ENCODE data around the gene UQCR10.

UQCR10 gene

DNA sequence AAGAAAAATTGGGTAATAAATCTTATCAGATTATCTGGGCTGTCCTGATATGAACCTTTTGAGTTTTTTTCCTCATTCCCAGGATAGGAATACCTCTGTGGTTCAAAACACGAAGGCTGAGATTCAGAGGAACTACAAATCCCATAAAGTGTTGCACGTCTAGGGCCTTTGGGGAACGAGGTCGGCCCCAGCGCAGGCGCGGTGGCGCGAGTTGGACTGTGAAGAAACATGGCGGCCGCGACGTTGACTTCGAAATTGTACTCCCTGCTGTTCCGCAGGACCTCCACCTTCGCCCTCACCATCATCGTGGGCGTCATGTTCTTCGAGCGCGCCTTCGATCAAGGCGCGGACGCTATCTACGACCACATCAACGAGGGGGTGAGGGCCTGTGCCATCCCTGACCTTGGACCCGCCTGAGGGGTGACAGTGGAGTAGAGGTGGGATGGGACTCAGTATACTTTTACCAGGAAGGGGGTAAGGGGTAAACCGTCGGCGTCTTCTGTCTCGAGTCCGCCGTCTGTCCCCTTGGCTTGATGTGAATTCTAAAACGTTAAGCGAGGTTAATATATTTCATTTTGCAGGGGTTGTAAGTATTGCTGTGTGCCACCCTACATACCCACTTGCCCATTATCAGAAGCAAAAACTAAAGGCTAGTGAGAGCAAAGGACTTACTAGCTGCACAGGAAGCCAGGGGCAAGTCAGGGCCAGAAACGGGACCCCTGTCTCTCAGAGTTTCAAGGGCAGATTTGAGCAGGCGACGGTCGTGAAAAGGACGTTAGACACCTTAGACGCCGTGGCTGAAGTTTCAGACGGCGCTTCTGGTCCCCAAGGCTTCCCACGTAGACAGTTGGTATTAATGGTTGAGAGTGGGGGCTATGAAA lies at the start of gene UQCR10:
UQCR10 (plus strand) TSS at position 199 of the 881 bp plus-strand sequence; CDS start at position 229, 30 bp downstream.
- peak; percentile 92 for DNase-seq

DNA sequence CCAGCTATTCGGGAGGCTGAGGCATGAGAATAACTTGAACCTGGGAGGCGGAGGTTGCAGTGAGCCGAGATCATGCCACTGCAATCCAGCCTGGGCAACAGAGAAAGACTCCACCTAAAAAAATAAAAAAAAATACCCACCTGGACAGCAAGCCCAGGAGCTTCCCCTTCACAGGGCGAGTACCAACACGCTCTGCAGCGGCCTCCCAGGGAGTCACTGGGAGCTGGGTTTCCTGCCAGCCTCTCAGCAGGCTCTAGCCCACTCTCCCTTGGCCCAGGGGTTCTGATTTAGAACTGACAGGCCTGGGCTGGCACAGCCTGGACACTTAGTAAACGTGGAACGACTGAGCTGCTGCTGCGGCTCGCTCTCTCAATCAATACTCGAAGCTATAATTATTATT lies 49.4 kb upstream of the UQCR10 start:
- no peak for DNase-seq

DNA sequence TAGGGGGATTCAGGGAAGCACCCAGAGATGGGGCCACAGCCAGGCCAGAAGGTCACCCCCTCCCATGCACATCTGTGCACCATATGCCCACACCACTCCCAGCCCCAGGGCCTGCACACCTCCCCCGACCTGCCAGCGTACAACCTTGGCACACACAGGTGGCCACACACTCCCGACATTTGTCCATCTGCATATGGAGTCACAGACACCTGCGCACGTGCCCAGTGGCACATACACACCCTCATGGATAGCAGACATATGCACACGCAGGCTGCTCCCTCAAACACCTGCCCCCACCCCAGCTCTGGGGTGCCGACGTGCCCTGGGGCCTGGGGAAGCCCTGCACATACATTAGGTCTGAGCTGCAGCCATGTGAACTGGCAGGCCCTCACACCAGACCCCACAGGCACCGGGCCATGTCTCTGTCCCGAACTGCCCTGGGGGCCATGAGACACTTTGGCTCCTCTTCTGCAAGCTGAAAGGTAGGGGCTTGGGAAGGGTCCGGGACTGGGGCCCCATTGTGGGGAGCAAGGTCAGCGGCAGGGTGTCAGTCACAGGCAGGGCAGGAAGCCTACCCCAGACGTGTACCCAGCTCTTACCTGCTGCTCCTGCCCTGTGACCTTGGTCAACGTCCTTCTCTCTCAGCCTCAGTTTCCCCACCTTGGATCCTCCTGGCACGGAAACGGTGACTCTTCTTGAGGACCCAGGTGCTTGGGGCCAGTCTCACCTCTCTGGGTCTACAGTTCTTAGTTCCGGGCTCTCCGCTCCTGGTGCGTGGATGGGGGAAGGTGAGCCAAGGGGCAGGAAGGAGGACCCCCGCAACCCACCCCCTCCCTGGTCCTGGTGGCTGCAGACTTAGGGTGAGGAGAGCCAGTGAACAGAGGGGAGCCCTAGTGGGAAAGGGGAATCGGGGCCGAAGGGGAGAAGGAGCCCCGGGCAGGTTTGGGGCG lies 47.9 kb upstream of the UQCR10 start:
- DNase-seq: no peak

DNA sequence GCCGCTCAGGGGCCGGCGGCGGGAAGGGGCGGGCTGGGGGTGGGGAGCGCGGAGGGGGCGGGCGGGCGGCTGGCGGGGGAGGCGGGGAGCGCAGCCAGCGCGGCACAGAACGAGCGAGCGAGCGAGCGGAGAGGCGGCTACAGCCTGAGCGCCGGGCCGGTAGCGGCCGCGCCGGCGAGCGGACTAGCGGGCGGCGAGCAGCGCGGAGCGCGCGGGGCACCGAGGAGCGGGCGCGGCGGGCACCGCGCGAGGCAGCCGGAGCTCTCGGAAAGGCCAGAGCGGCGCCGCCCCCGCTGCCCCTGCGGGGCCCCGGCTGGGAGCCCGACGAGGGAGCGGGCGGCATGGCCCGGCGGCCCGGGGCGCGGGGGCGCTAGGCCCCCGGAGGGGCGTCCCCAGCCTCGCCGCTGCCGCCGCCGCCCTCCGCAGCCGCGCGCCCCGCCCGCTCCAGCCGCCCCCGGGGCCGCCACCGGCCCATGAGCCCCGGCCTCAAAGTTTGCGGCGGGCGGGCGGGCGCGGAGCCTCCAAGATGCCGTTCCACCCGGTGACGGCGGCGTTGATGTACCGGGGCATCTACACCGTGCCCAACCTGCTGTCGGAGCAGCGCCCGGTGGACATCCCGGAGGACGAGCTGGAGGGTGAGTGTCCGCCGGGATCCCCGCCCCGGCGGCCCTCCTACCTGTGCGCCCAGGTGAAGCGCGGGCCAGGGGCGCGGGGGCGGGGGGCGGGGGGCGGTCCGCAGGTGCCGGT lies 47.1 kb upstream of the UQCR10 start, which contains the start of gene CABP7:
CABP7 (plus strand) TSS at position 105 of the 747 bp plus-strand sequence; CDS start at position 527, 422 bp downstream.
- DNase-seq: no peak

DNA sequence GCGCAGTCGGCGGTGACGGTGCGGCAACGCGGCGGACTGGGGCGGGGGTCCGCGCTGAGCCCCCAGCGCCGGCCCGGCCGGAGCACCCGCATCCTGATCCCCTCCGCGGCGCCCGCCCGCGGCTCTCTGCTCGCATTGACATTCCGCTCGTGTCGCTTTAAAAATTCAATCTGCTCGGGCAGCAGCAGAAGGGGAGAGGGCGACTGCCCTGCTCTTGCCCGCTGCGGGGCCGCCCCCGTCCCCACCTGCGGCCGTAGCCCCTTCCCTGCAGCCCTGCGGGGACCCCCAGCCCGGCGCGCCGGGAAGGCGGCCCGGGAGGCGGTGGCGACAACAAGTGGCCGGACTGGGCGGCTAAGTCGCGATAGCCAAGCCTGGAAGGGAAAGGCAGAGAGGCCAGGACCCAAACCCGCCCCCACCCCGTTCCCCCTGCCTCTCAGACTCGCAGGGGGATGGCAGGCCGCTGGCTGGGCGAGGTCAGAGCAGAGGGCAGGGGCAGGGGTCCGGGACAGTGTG lies 46.3 kb upstream of the UQCR10 start:
- no peak for DNase-seq

DNA sequence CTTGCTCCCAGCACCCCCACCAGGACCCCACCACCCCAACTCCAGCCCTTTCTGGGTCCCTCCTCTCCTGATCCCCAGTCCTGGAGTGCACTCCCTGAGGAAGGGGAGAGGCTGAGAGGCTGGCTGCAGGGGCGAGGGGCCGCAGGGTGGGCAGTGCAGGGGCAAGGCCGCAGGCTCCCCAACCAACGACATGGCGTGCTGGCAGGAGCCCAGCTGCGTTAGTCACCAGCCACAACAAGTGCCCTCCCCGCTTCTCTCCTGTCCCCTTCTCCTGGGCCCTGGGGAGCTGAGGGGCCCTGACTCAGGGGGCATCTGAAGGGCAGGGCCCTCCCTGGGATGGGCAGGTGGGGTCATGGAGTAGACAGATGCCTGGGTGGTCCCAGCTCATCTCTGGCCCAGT lies 45.0 kb upstream of the UQCR10 start:
- no peak for DNase-seq

DNA sequence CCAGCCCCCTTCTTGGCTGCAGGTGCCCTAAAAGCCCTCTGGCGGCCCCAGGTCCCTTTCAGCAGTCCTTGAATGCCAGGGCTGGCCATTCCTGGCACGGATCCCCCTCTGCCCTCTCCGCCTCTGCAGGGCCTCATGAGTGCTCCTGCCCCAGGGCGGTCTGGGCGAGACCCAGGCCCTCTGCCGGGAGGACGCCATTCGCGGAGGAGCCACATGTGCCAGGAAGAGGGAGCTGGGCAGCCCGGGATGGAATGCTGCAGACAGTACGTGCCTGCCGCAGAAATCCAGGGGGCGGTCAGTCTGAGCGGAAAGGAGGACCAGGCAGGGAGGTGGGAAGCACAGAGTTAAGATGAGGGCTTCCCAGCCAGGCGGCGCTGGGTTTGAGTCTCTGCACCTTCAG lies 44.6 kb upstream of the UQCR10 start:
- DNase-seq: no peak

DNA sequence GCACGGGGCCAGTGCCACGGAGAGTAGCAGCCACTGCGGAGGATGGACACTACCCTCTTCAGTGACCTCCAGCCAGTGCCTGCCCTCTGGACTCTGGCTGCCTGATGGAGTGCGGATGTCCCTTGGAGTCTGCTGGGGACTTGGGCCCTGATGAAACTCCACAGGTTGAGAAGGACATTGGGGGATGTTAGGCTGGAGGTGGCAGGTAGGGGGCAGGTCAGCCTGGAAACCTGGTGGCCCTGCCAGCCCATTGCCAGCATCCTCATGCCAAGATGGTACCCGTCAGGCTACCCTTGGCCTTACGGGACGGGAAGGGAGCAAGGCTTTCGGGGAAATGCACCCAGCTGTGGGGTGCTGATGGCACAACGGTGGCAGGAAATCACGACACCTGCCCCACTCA lies 43.4 kb upstream of the UQCR10 start:
- DNase-seq: no peak

DNA sequence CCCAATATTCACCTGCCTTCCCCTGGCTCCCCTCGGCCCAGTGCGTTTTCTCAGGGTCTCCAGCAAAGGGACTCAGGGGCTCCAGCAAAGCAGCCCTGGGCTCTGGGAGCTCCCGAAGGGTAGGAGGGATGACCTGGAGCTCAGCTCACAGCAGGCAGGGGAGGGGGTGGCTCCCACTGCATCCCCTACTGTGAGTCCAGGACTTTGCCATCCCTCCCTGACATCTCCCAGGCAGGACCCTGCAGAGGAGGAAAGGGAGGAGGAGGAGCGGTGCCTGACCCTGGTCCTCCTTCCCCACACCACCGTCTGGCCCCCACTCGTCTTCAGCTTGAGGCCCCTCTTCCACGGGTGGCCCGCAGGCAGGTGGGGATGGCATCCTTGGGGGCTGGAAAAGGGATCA lies 42.3 kb upstream of the UQCR10 start:
- DNase-seq: no peak

DNA sequence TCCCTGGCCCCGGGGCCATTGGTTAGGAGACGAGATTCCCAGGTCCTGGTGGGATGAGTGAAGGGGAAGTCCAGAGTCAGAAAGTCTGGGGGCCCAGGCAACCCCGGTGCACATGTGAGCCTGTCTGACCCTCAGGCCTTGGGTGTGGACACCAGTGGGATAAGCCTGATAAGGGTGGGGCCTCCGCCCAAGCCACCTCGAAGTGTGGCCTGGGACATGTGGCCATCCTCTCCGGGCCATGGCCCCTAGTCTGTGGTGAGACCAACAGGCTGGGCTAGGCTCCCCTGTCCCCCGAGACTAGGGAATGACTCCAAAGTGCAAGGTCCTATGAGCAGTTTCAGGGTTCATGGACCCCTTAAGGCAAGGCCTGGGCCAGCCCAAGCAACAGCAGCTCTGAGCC lies 41.1 kb upstream of the UQCR10 start:
- no peak for DNase-seq

DNA sequence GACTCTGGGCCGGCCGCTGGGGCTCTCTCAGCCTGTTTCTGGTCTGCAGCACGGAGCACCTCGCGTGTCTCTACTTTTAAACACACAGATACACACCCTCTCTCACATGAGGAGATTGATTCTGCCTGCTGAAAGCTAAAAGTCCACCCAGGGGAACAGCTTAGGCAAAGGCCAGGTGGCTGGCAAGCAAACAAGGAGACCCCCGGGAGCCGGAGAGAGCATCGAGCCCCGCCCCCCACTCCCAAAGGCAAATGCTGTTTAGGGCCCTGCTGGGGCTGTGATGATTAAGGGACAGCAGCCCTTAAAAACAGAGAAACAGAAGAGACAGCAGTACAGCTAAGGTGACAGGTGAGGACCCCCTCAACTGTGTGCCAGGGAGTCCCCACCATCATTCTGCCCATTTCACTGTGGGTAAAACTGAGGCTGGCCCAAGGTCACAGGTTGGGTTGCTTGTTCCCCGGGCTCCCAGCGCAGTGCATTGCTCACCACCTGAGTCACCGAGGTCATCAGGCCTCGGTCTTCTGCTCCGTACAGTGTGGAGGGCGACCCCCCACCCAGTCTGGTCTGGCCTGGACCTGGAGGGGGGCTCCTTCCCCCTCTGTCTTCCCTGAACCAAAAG lies 40.5 kb upstream of the UQCR10 start:
- DNase-seq: no peak

DNA sequence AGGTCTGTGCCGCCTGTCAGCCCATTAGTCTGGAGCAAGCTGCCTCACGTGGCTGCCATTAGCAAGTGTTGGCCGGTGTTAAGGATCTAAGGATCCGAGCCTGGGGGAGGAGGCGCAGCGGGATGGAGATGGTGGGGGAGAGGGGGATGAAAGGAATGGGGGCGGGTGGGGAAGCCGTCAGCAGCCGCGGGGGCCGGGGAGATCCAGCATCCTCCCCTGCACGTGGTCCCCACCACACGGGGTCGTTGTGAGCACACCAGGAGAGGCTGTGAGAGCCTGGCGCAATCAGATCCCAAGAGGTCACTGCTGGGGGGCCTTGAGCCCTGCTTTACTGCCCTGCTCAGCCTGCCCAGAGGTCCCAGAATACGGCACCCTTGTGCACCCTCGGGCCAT lies 40.0 kb upstream of the UQCR10 start:
- DNase-seq: no peak

DNA sequence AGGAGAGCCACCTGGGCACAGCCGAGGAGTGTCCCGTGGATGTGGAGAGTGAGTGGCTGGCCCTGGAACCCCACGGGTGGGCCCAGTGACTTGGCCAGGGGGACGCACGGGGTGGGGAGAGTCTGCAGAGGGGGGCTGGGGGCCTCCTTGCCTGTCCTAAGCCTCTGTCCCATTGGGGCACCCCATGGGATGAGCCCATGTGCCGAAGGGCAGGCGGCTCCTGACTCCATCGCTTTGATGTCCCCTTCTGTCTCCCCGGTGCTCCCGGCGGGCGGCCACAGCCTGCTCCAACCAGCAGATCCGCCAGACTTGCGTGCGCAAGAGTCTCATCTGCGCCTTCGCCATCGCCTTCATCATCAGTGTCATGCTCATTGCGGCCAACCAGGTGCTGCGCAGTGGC lies 38.0 kb upstream of the UQCR10 start:
- no peak for DNase-seq

DNA sequence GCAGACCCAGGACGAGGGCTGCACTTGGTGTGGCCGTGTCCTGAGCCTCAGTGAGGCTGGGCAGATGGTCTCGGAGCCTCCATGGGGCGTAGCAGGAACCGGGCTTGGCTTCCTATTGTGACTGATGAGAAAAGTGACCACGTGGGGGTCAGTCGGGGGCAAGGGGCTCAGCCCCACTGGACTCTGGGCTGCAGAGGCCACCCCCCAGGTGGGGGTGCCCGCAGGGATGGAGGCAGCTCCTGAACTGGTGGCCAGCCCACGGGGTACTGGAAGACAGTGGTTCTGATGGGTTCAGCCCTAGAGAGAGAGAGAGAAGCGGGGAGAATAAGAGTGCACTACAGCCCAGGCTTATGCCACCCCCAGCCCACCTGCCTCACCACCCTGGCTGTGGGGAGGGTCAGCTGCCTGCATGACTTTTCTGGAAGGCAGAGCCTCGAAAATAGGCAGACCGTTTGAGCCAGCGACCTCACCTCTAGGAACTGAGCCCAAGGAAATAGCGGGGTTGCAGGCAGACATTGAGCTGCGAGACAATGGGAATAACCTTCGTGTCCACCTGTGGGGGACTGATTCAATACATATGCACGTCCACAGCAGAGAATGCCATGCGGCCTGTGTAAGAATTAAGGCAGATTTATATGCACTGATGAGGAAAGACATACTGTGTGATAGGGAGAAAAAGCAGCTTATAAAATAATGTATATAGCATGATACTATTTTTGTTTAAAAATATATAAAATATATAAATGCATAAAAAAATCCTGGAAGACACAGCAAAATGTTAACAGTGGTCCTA lies 35.9 kb upstream of the UQCR10 start:
- no peak for DNase-seq

DNA sequence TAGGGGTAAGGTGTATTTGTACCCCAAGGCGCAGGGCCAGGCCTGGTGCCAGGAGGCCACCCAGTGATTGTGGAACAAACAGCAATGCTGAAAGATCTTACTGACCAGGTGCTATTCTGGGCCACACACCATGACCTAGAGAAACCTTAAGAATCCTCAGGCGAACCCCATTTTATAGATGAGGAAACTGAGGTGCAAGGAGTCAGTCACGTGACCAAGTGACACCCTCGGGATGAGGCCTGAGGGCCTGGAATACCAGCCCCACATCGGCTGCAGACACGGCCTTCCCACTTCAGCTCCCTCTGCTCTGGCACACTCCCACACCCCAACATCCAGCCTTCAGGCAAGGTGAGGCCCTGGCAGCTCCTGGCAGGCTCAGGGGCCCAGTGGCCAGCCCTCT lies 34.3 kb upstream of the UQCR10 start:
- no peak for DNase-seq

DNA sequence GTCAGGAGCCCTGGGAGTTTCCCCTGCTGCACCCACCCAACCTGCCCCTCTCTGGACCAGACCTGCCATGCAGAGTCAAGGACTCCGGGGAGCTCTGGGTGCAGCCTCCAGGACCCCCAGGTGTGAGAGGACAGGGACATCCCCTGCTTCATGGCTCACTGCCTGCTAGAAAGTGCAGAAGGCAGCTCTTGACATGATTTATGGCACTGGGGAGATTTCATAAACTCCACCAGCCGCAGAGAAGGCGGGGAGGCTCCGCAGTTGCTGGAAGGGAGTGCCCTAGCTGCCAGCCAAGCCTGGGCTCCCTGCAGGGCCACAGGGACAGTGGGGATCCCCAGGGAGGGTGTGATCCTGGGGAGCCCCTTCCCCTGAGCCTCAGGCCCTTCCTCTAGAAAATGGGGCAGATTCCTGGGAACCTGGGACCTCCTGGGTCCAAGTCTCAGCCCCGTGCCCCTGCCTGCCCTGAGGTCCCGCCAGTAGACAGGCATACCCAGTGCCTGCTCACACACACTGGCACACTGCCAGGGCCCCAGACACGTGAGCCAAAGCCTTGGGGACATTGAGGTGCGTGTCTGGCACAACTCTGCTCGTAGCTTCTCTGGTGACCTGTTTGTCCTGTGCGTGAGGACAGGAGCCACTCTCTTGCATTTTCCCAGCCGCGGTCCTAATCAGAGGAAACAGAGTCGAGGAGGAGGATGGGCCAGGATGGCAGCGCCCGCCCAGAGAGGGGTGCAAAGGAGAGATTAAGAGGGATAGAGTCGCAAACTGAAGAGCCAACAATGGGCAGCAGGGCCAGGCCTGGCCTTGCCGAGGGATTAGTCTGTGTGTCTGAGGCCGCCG lies 33.6 kb upstream of the UQCR10 start:
- DNase-seq: no peak

DNA sequence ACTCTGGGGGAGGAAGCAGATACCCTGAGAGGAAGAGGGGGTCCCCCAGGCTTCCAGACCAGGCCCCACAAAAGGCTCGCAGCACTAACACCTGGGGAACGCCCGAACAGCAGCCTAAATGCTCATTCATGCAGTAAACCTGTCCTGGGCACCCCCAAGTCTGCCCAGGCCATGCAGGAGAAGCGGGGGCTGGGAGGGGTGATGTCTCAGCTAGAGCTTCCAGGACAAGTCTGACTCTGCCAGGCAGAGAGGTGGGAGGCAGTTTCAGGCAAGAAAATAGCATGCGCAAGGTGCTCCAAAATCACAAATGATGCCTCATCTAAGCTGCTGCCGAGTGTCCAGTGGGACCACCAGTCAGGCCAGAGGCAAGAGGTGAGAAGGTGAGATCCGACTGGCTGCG lies 32.8 kb upstream of the UQCR10 start:
- DNase-seq: no peak

DNA sequence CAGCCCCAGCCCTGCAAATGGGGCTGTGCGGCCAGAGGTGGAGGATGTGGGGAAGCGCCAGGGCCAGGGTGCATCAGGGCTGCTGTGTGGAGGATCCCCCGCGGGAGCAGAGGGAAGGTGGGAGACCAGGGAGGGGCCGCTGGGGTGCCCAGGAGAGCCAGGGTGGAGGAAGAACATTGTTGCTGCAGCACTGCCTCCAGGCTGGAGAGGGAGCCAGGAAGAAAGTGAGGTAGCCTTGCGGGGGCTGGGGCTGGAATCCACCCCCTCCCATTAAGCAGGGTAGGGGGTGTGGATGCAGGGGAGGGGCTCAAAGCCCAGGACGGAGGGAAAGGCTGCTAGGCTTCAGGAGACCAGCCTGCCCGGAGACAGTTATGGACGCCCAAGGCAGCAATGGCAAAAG lies 32.3 kb upstream of the UQCR10 start:
- no peak for DNase-seq

DNA sequence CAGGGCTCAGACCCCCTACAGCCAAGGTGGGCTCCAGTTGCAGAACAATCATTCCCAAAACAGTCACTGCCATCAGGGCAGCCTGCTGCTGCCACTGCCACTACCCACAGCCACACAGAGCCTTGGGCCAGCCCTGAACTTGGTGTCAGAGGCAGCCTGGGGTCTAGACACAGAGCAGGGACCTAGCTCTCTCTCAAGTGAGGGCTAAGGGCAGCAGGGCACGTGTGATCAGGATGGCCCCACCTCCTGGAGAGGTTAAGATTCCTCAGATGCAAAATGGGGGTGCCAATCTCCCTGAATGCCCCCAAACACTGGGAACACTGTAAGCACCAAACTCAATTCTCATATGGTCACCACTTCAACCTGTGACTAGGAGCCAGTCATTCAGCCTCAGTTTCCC lies 31.8 kb upstream of the UQCR10 start:
- DNase-seq: no peak
